ENCODE measurements around the gene ZNF500.

ZNF500 gene

GRCh38 chr16:4800290-4801041 is 33.5 kb upstream of the ZNF500 start:
- H3K4me1 ChIP-seq (ENCODE audit: control insufficient read depth, insufficient read depth, low read length): peaks cover 3% of the 10 kb centered on the region; the same call in 1 of the 2 replicates
- TF ChIP-seq GLIS2 (tag by site-specific recombination; IDR thresholded peaks at IDR 0.05) (0 out of 2 replicates have a peak, but pooled peaks have one; percentile 13), ZNF10 (tag by site-specific recombination; IDR thresholded peaks at IDR 0.05) (peak; percentile 75), GLIS1 (tag by site-specific recombination; IDR thresholded peaks at IDR 0.05) (peak; percentile 75), ZIC2 (tag by site-specific recombination; IDR thresholded peaks at IDR 0.05) (peak; percentile 67), KLF1 (tag by site-specific recombination; IDR thresholded peaks at IDR 0.05) (peak; percentile 8; the same call in 1 of the 2 replicates), ZBTB48 (tag by site-specific recombination; IDR thresholded peaks at IDR 0.05) (0 out of 2 replicates have a peak, but pooled peaks have one; percentile 3), ZEB2 (tag by site-specific recombination; IDR thresholded peaks at IDR 0.05) (no peak), SP2 (tag by site-specific recombination; IDR thresholded peaks at IDR 0.05) (peak; percentile 46; the same call in 1 of the 2 replicates), ZNF658 (tag by site-specific recombination; IDR thresholded peaks at IDR 0.05) (no peak)
- peaks cover 0 to 45% of the 10 kb centered on the region in 2 experiments; a peak in 2 of 3 replicates for H3K36me3 ChIP-seq (ENCODE audit: control insufficient read depth in 2 of 2, insufficient read depth in 1 of 2, low read length in 2 of 2)
- peak overlapping the region; percentile 46; the same call in 1 of the 2 replicates for H3K27ac ChIP-seq (ENCODE audit: extremely low read depth, low read depth, low read length)
- CTCF ChIA-PET: interaction anchor here (0.8 kb wide), 1 partner anchor 155 kb away, joined by 4 read pairs; no protein-coding TSS in a partner anchor
- no peak overlapping the region for H3K4me3 ChIP-seq (ENCODE audit: low read depth, low read length)
- H3K9me3 ChIP-seq (ENCODE audit: control insufficient read depth, insufficient read depth, low read depth, low read length): no peaks in the 10 kb centered on the region
- POLR2A ChIA-PET: interaction anchor here (0.6 to 3.2 kb wide), 4 partner anchors 12 to 149 kb away, joined by 3 to 19 read pairs (median 6); partner anchors contain the start of genes GLYR1, SEPTIN12 and UBN1

- Histone ChIP-seq H3K9me3 (ENCODE audit: control insufficient read depth, insufficient read depth, low read depth, low read length) (no peaks in the 10 kb centered on the region), H3K4me1 (ENCODE audit: control insufficient read depth, insufficient read depth, low read length) (peaks cover 3% of the 10 kb centered on the region; the same call in 1 of the 2 replicates), H3K27ac (ENCODE audit: extremely low read depth, low read depth, low read length) (no peak overlapping the region), H3K36me3 (ENCODE audit: control insufficient read depth in 2 of 2, insufficient read depth in 1 of 2, low read length in 2 of 2) (peaks cover 0 to 33% of the 10 kb centered on the region in 2 experiments; a peak in 1 of 3 replicates), H3K4me3 (ENCODE audit: low read depth, low read length) (no peak overlapping the region)
- TF ChIP-seq ZNF610 (tag by site-specific recombination; IDR thresholded peaks at IDR 0.05; ENCODE audit: borderline replicate concordance) (no peak), ZNF768 (tag by site-specific recombination; IDR thresholded peaks at IDR 0.05) (peak; percentile 80; the same call in 1 of the 2 replicates), ZNF175 (tag by site-specific recombination; IDR thresholded peaks at IDR 0.05) (no peak), ZNF585B (tag by site-specific recombination; IDR thresholded peaks at IDR 0.05) (no peak), ZNF549 (tag by site-specific recombination; IDR thresholded peaks at IDR 0.05) (no peak), BCL6B (tag by site-specific recombination; IDR thresholded peaks at IDR 0.05) (no peak), IKZF3 (tag by site-specific recombination; IDR thresholded peaks at IDR 0.05) (no peak)
- POLR2A ChIA-PET: interaction anchor here (0.6 to 2.4 kb wide), 2 partner anchors 18 to 31 kb away, joined by 3 to 6 read pairs; no protein-coding TSS in a partner anchor
- CTCF ChIA-PET: interaction anchor here (0.6 kb wide), 1 partner anchor 616 kb away, joined by 5 read pairs; no protein-coding TSS in a partner anchor
Observed at GRCh38 chr16:4799171-4799855, 32.4 kb upstream of the ZNF500 start.

- no peaks in the 10 kb centered on the region for H3K9me3 ChIP-seq (ENCODE audit: control insufficient read depth, insufficient read depth, low read depth, low read length)
- CTCF ChIA-PET: no interaction called here
- no peak overlapping the region for H3K4me3 ChIP-seq (ENCODE audit: low read depth, low read length)
- TF ChIP-seq ZBTB48 (tag by site-specific recombination; IDR thresholded peaks at IDR 0.05) (no peak), ZNF621 (tag by site-specific recombination; IDR thresholded peaks at IDR 0.05) (no peak), GLI2 (tag by site-specific recombination; IDR thresholded peaks at IDR 0.05; ENCODE audit: borderline replicate concordance, low read depth) (no peak), ZSCAN23 (tag by site-specific recombination; IDR thresholded peaks at IDR 0.05) (no peak), ZNF768 (tag by site-specific recombination; IDR thresholded peaks at IDR 0.05) (no peak)
- TF ChIP-seq, protein P1, sequence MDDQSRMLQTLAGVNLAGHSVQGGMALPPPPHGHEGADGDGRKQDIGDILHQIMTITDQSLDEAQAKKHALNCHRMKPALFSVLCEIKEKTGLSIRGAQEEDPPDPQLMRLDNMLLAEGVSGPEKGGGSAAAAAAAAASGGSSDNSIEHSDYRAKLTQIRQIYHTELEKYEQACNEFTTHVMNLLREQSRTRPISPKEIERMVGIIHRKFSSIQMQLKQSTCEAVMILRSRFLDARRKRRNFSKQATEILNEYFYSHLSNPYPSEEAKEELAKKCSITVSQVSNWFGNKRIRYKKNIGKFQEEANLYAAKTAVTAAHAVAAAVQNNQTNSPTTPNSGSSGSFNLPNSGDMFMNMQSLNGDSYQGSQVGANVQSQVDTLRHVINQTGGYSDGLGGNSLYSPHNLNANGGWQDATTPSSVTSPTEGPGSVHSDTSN (CRISPR knock-in tag; IDR thresholded peaks at IDR 0.05): no peak
- no peak overlapping the region for H3K27ac ChIP-seq (ENCODE audit: extremely low read depth, low read depth, low read length)
- POLR2A ChIA-PET: interaction anchor here (1.2 to 2.4 kb wide), 2 partner anchors 30 to 49 kb away, joined by 4 to 6 read pairs; partner anchors contain the start of genes GLYR1 and UBN1
- H3K36me3 ChIP-seq (ENCODE audit: control insufficient read depth in 2 of 2, insufficient read depth in 1 of 2, low read length in 2 of 2): peaks cover 0 to 27% of the 10 kb centered on the region in 2 experiments; a peak in 1 of 3 replicates
- peaks cover 3% of the 10 kb centered on the region; the same call in 1 of the 2 replicates for H3K4me1 ChIP-seq (ENCODE audit: control insufficient read depth, insufficient read depth, low read length)
Observed at GRCh38 chr16:4798456-4798855, 31.5 kb upstream of the ZNF500 start.

Data from HEK293 (cell line).